NCI-H128 (cell line): ENCODE results near the gene ZNF358.

Source experiments
- DNase-seq: peaks from one replicate; lab custom pipeline; 2025; ENCODE audit not compliant: unreplicated experiment; lab: John Stamatoyannopoulos, UW

The ZNF358 gene

DNA sequence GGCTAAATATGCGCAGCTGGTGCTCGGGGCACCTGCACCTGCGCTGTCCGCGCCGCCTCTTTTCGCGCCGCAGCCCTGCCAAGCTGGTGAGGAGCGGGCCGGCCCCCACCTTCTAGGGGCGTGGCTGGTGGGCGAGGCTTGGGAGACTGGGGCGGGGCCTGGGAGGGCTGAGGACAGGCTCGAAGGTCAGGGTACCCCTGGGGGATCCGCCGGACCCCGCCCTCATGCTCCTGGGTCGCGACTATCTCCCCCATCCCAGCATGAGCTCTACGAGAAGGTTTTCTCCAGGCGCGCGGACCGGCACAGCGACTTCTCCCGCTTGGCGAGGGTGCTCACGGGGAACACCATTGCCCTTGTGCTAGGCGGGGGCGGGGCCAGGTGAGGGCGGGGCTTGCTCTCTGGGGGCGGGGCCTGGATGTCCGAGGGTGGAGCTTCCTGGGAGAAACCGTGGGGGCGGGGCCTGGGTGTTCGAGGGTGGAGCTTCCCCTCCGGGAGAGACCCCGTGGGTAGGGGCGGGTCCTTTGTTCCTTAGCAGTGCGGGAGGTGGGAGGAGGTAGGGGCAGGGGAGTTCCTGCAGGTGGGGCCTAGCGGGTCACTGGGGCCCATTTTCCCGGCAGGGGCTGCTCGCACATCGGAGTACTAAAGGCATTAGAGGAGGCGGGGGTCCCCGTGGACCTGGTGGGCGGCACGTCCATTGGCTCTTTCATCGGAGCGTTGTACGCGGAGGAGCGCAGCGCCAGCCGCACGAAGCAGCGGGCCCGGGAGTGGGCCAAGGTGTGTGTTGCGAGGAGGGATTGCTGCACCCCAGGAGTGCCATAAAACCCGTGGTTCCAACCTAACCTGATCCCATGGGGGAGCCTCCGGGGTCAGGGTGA lies 39.3 kb downstream of the ZNF358 start:
- DNase-seq = no peak

DNA sequence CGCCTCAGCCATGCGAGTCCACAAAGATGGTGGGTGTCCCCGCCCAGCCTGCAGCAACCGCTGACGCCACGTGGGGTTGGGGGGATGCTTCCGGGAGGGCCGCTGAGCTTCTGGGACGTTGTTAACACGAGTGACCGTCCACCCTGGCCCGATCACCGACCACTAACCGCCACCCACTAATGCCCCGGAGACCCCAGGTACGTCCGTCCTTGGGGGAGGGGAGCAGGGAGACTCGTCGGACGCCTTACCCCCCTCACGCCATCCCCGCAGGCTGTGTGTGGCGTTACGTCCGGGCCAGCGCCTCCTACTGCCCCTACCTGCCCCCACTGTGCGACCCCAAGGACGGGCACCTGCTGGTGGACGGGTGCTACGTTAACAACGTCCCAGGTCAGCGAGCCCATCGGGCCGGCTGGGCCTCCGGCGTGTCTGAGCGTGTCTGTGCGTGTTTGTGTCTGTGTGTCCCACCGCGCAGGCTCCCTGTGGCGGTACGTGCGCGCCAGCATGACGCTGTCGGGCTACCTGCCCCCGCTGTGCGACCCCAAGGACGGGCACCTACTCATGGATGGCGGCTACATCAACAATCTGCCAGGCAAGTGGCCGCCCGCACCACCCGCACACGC lies 40.9 kb downstream of the ZNF358 start:
- DNase-seq = no peak

DNA sequence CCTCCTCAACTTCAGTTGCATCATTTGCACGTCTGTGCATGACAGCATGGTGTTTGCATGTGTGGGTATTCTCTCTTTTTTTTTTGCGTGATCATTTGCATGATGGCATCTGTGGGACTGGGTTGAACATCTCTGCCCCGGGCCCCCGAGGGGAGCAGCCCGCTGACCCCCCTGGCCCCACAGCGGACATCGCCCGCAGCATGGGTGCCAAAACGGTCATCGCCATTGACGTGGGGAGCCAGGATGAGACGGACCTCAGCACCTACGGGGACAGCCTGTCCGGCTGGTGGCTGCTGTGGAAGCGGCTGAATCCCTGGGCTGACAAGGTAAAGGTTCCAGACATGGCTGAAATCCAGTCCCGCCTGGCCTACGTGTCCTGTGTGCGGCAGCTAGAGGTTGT lies 42.8 kb downstream of the ZNF358 start:
- no peak for DNase-seq

DNA sequence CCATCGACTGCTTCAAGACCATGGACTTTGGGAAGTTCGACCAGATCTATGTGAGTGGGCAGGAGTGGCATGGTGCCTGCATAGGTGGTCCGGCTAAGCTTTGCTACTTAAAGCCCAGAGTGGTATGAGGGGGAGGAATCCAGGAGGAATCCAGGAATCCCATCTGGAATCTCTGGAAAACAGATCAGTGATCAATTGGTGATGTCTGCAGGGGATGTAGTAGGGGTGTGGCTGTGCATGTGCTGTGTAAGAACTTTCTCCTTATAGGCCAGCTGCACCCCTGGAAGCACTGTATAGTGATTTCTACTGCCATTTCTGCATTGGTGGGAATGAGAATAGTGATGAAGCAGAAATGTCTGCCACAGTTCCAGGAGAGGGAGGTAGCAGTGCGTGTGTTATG lies 43.2 kb downstream of the ZNF358 start:
- DNase-seq = no peak

DNA sequence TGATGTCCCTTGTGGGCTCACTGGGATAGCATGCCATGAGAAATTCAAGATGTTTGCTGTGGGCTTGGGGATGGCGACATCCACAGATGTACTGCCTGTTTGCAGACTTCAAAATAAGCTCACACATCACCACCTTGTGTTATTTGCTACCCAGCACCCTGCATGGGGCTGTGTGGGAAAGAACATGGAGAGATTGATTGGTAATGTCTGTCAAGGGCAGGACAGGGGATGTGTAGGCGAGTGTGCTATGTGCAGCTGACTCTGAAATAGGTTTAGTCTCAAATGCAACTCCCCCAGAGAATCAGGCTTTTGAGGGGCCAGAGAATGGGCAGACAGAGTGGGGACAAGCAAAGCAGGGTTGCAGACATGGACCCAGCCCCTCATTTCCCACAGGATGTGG lies 44.4 kb downstream of the ZNF358 start:
- no peak for DNase-seq

DNA sequence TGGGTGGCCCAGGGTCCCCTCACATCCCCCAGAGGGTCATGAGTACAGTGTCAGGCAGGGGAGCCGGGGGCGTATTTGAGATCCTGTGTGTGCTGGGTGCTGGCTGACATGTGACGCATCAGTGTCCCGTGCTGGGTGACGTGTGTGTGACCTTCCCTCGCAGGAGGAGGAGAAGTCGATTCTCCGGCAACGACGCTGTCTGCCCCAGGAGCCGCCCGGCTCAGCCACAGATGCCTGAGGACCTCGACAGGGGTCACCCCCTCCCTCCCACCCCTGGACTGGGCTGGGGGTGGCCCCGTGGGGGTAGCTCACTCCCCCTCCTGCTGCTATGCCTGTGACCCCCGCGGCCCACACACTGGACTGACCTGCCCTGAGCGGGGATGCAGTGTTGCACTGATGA lies 45.4 kb downstream of the ZNF358 start:
- no peak for DNase-seq

DNA sequence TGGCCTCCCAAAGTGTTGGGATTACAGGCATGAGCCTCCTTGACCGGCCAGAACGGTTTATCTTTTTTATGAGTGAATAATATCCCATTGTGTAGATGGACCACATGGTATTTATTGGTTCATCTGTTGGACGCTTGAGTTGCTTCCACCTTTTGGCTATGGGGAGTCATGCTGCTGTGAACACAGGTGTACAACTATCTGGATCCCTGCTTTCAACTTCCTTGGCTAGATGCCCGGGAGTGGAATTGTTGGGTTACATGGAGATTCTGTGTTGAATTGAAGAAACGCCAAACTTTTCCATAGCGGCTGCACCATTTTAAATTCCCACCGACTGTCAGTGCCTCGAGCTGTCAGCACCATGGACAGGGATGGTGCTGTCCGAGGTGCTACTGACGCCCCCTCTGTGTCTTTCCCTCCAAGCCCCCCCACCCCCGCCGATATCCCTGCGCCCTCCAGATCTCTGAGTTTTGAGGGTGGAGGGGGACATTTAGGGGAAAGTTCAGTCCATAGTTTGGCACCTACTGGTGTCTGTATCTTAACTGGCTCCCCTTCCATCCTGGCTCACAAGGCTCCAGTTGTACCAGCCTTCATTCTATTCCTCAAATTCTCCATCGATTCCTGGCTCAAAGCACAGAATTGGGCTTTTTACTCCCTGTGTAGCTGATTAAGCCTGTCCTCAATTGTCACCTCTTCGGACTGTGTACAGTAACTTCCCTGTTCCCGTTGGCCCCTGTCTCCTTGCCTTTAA lies 46.9 kb downstream of the ZNF358 start:
- no peak for DNase-seq

DNA sequence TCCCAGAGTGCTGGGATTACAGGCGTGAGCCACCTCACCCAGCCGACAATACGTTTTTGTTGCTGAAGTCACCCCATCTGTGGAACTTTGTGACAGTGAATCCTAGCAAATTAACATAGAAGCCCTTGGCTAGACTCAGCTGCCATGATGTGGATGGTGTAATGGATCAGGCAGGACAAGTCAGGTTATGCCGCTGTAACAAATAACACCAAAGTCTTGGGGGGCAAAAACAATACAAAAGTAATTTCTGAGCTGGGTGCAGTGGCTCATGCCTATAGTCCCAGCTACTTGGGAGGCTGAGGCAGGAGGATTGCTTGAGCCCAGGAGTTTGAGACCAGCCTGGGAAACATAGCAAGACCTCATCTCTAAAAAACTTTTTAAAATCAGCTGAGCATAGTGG lies 49.0 kb downstream of the ZNF358 start:
- DNase-seq = no peak

DNA sequence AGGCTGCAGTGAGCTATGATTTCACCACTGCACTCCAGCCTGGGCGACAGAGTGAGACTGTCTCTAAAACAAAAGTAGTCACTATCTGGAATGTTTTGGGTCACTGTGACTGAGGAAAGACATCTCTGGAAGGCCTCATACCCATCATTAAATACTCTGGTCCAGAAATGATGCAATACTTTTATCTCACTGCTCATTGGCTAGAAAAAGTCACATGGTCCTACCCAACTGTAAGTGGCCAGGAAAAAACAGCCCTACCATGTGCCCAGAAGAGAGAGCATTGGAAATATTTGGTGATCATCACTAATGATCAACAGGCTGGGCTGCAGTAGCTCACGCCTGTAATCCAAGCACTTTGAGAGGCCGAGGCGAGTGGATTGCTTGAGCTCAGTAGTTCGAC lies 49.4 kb downstream of the ZNF358 start:
- DNase-seq = no peak
